Ectodermal cell (in vitro differentiated cells): ENCODE measurements around the gene SIRPB2.
"Not testable (repeated sequence)": the region's sequence is repeated elsewhere in the genome, so short reads cannot be mapped to it uniquely, and the experiment has no call there.

Source experiments
- H3K27ac ChIP-seq: 2 replicates; pipeline ENCODE4 v1.7.0; 2013; ENCODE audit warnings: mild to moderate bottlenecking, low read depth, low read length; ENCODE audit not compliant: insufficient read depth, poor library complexity, severe bottlenecking
- H3K27me3 ChIP-seq: 2 replicates; pipeline ENCODE4 v1.7.0; 2013; ENCODE audit warnings: mild to moderate bottlenecking, low read length; ENCODE audit not compliant: insufficient read depth, control insufficient read depth, poor library complexity, severe bottlenecking
- H3K36me3 ChIP-seq: one replicate; pipeline ENCODE4 v1.7.0; 2013; ENCODE audit warnings: low read length; ENCODE audit not compliant: control insufficient read depth, insufficient read depth
- H3K4me1 ChIP-seq: one replicate; pipeline ENCODE4 v1.7.0; 2013; ENCODE audit warnings: low read length; ENCODE audit not compliant: control insufficient read depth, insufficient read depth
- H3K4me3 ChIP-seq: 2 replicates; pipeline ENCODE4 v1.7.0; 2013; ENCODE audit warnings: low read depth, low read length, control low read depth; ENCODE audit not compliant: insufficient read depth
- H3K9me3 ChIP-seq: 2 replicates; pipeline ENCODE4 v1.7.0; 2013; ENCODE audit warnings: mild to moderate bottlenecking, low read length, moderate library complexity; ENCODE audit not compliant: control insufficient read depth
- WGBS, 2 experiments: methylation state at CpG; one replicate each; pipeline ENCODE4 v1.1.7; 2013; ENCODE audit warnings: missing lambda C conversion rate in 2 of 2; 5-methylcytosine and 5-hydroxymethylcytosine counted together

The SIRPB2 gene

GRCh38 chr20:1500496-1500895, 9.3 kb upstream of the SIRPB2 start:
- Histone ChIP-seq H3K9me3 (no peaks in the 10 kb centered on the region), H3K4me1 (no peaks in the 10 kb centered on the region), H3K36me3 (no peaks in the 10 kb centered on the region), H3K27ac (no peak overlapping the region), H3K27me3 (no peaks in the 10 kb centered on the region), H3K4me3 (no peak overlapping the region)
- 70 to 79% methylated on average over 3 of the region's 3 CpGs for WGBS, 2 experiments

GRCh38 chr20:1499528-1500420, 8.6 kb upstream of the SIRPB2 start:
- H3K27me3 ChIP-seq: no peaks in the 10 kb centered on the region
- 93 to 95% methylated on average over 8 of the region's 8 CpGs for WGBS, 2 experiments
- no peak overlapping the region for H3K27ac ChIP-seq
- no peak overlapping the region for H3K4me3 ChIP-seq
- H3K9me3 ChIP-seq: no peaks in the 10 kb centered on the region
- H3K4me1 ChIP-seq: no peaks in the 10 kb centered on the region
- no peaks in the 10 kb centered on the region for H3K36me3 ChIP-seq

GRCh38 chr20:1497371-1497770, 6.2 kb upstream of the SIRPB2 start:
- not testable (repeated sequence) for H3K27me3 ChIP-seq
- 92 to 96% methylated on average over 5 of the region's 5 CpGs for WGBS, 2 experiments

GRCh38 chr20:1496930-1497329, 5.7 kb upstream of the SIRPB2 start:
- no peaks in the 10 kb centered on the region for H3K9me3 ChIP-seq
- WGBS, 2 experiments: 90 to 96% methylated on average over 2 to 3 of the region's 3 CpGs
- no peaks in the 10 kb centered on the region for H3K27me3 ChIP-seq
- H3K36me3 ChIP-seq: no peaks in the 10 kb centered on the region
- H3K27ac ChIP-seq: no peak overlapping the region
- H3K4me3 ChIP-seq: no peak overlapping the region
- H3K4me1 ChIP-seq: no peaks in the 10 kb centered on the region

More at GRCh38 chr20:1497371-1497770, 6.2 kb upstream of the SIRPB2 start:
- not testable (repeated sequence) for H3K9me3 ChIP-seq, H3K4me1 ChIP-seq, H3K36me3 ChIP-seq, H3K27ac ChIP-seq, H3K4me3 ChIP-seq

GRCh38 chr20:1494436-1494835, 3.2 kb upstream of the SIRPB2 start:
- H3K36me3 ChIP-seq: no peaks in the 10 kb centered on the region
- no peak overlapping the region for H3K27ac ChIP-seq
- no peak overlapping the region for H3K4me3 ChIP-seq
- 85 to 86% methylated on average over 3 of the region's 3 CpGs for WGBS, 2 experiments
- no peaks in the 10 kb centered on the region for H3K9me3 ChIP-seq
- H3K4me1 ChIP-seq: no peaks in the 10 kb centered on the region
- H3K27me3 ChIP-seq: no peaks in the 10 kb centered on the region

- Histone ChIP-seq H3K36me3 (no peaks in the 10 kb centered on the region), H3K4me1 (no peaks in the 10 kb centered on the region), H3K9me3 (no peaks in the 10 kb centered on the region), H3K4me3 (no peak overlapping the region), H3K27me3 (peaks cover 4% of the 10 kb centered on the region), H3K27ac (no peak overlapping the region)
- WGBS, 2 experiments: 90 to 100% methylated on average over 1 of the region's 1 CpG
Observed at GRCh38 chr20:1493536-1493935, 2.3 kb upstream of the SIRPB2 start.

GRCh38 chr20:1491860-1492642, 831 bp upstream of the SIRPB2 start:
- WGBS, 2 experiments: 90 to 97% methylated on average over 2 of the region's 2 CpGs
- Histone ChIP-seq H3K4me3 (no peak overlapping the region), H3K36me3 (no peaks in the 10 kb centered on the region), H3K27me3 (peaks cover 4% of the 10 kb centered on the region), H3K9me3 (no peaks in the 10 kb centered on the region), H3K27ac (no peak overlapping the region), H3K4me1 (no peaks in the 10 kb centered on the region)

- Histone ChIP-seq H3K36me3 (no peaks in the 10 kb centered on the region), H3K4me1 (no peaks in the 10 kb centered on the region), H3K9me3 (no peaks in the 10 kb centered on the region), H3K27me3 (peaks cover 4% of the 10 kb centered on the region), H3K27ac (no peak overlapping the region), H3K4me3 (no peak overlapping the region)
- WGBS, 2 experiments: 88 to 92% methylated on average over 9 of the region's 9 CpGs
Observed at GRCh38 chr20:1490643-1491195, 501 bp downstream of the SIRPB2 start.

- no peaks in the 10 kb centered on the region for H3K36me3 ChIP-seq
- H3K27ac ChIP-seq: no peak overlapping the region
- no peaks in the 10 kb centered on the region for H3K4me1 ChIP-seq
- WGBS, 2 experiments: 87 to 93% methylated on average over 6 of the region's 6 CpGs
- H3K9me3 ChIP-seq: no peaks in the 10 kb centered on the region
- H3K4me3 ChIP-seq: no peak overlapping the region
- peaks cover 4% of the 10 kb centered on the region for H3K27me3 ChIP-seq
Observed at GRCh38 chr20:1489764-1490436, 1.3 kb downstream of the SIRPB2 start.

GRCh38 chr20:1489325-1489724, 1.9 kb downstream of the SIRPB2 start:
- Histone ChIP-seq H3K36me3 (no peaks in the 10 kb centered on the region), H3K4me1 (no peaks in the 10 kb centered on the region), H3K27me3 (peaks cover 4% of the 10 kb centered on the region), H3K9me3 (no peaks in the 10 kb centered on the region), H3K4me3 (no peak overlapping the region), H3K27ac (no peak overlapping the region)
- 89% methylated on average over 1 to 2 of the region's 2 CpGs for WGBS, 2 experiments
